NCI-H187 treated with DMSO at 0.1 percent for 48 hours (cell line): ENCODE data around the gene LRR1.
"Not testable (repeated sequence)": the region's sequence is repeated elsewhere in the genome, so short reads cannot be mapped to it uniquely, and the experiment has no call there.

ENCODE experiments used
- DNase-seq: peaks from one replicate; lab custom pipeline; 2025; lab: John Stamatoyannopoulos, UW

Gene LRR1, protein sequence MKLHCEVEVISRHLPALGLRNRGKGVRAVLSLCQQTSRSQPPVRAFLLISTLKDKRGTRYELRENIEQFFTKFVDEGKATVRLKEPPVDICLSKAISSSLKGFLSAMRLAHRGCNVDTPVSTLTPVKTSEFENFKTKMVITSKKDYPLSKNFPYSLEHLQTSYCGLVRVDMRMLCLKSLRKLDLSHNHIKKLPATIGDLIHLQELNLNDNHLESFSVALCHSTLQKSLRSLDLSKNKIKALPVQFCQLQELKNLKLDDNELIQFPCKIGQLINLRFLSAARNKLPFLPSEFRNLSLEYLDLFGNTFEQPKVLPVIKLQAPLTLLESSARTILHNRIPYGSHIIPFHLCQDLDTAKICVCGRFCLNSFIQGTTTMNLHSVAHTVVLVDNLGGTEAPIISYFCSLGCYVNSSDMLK

DNA sequence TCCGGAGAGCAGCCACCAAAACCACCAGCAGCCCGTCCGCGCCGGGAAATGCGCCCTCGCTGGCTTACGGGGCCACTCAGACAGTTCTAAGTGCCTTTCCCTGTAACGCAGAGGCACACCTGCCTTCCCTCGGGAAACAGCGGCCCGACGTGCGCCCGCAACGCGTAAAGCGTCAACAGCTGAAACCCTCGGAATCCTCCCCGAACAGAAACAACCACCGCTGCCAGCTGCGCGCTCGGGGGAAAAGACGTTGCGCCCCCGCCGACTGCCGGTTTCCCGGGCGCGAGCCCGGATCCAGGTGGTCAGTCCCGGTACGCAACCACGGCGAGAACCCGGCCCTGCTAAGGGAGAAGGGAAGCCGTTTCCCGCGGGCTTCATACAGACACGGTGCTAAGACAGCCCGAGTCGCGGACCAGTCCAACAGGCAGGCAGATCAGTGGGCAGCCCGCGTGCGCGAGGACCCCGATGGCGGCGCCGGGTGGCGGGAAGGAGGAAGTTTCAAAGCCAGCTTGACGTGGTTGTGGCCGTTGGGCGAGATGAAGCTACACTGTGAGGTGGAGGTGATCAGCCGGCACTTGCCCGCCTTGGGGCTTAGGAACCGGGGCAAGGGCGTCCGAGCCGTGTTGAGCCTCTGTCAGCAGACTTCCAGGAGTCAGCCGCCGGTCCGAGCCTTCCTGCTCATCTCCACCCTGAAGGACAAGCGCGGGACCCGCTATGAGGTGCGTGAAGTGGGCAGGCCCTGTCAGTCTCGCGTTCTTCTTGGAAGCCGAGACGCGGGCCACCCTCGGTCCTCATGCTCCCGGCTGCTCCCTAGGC is at the start of gene LRR1:
Gene LRR1, plus strand, starts transcription at position 456 of the 816 bp plus-strand sequence. Its CDS starts 81 bp downstream, at position 537.
- DNase-seq: peak; percentile 64

DNA sequence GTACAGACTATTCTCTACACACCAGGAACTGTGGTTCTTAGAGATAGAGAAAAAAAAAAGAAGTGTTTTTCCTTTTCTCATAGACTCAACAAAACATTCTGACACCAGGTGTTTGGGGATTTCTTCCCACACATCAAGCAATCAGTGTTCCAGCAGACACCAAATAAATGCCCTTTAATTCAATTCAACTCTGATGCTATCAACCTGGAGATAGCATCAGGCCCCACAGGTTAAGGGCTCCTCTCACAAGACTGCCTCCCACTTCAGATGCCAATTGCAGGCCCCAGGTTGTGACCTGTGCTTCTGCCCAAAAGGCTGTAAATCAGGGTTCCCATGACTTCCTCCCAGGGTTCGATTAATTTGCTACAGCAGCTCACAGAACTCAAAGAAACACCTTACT is 49.3 kb upstream of the LRR1 start:
- no peak for DNase-seq

DNA sequence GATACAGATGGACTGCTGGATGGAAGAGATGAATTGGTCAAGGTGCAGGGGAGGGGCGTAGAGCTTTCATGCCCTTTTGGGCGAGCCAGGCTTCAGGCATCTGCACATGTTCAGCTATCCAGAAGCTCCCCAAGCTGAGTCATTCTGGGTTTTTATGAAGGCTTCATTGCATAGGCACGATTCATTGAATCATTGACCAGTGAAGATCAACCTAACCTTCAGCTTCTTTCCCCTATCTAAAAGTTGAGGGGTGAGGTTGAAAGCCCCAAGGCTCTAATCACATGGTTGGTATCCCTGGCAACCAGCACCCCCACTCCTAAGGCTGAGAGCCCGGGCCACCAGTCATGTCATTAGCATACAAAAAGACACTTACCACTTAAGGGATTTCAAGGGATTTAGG is 48.9 kb upstream of the LRR1 start:
- no peak for DNase-seq

DNA sequence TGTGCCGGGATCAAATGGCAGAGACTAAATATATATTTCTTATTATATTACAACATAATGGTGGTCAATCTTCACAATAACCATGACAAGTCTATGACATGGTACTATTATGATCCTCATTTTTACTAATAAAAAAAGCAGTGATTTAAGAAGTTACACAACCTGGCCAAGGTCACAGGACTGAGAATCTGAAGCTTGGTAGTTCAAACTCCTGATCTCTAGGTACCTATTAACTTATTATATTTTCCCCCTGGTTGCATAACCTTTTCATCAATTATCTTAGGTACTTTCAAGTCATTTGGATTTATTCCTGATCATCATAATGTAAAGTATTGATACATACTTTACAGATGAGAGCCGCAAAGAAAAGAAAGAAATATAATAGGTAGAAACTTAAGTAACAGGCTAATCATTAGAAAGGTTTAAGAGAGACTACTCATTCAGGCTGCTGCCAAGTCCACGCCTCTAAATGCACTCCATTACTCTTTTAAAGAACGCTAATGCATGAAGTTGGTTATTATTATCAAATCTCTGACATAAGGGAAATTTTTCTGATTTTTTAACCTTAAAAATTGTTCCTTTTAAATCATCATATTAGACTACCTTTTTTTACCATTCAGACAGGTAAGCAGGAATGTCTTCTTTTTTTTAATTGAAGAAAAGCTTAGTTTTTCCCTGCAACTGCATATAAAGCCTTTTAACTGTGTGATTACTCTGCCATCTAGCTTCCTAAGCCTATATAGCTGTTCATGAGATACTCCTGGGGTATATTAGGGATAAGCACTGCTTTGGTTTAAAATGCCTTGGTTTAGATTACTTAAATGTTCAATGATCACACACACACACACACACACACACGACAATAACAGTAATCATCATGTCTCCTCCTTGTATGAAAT is 48.2 kb upstream of the LRR1 start:
- DNase-seq: no peak

DNA sequence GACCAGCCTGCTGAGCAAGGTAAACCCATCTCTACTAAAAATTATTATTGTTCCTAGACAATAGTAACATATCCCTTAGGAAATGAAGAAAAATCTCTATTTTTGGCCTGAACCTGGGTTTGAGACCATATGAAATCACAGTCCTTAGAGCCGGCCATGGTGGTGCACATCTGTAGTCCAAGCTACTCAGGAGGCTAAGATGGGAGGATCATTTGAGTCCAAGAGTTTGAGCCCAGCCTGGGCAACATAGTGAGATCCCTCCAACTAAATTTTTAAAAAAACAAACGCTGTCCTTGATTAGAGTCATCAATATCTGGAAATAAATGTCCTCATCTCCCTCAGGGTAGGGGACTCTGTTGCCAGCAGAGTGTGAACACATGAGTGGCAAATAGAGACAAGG is 47.2 kb upstream of the LRR1 start:
- DNase-seq: no peak

DNA sequence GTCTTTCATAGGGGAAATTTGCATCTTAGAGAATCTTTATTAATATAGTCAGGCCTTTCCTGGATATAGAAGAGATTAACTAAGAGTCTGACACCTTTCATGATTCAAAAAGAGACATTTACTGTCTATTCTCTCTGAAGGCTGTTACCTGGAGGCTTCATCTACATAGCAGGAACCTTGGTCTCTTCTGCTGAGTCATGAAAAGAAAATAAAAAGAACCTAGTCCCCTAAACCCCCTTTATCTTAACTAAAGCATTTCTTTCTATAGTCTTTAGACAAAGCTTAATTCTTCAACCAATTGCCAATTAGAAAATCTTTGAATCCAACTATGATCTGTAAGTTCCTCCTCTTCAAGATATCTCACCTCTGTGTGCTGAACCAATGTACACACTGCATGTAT is 45.6 kb upstream of the LRR1 start:
- DNase-seq: no peak

DNA sequence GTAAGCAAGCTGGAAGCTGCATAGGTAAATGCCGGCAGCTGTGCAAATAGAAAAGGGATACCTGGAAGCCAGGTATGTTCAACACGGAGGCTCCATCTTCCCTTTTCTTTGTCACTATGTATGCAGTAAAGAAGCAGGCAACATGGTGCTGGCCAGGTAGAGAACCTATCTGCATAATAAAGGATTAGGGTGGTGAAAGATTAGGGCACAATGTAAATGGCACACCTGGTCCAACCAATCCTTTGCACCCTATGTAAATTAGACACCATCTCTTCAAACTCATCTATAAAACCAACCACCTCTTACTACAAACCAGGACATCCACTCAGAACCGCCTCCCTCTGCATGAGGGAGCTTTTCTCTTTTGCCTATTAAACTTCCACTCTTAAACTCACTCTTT is 44.8 kb upstream of the LRR1 start:
- DNase-seq: peak; percentile 71

DNA sequence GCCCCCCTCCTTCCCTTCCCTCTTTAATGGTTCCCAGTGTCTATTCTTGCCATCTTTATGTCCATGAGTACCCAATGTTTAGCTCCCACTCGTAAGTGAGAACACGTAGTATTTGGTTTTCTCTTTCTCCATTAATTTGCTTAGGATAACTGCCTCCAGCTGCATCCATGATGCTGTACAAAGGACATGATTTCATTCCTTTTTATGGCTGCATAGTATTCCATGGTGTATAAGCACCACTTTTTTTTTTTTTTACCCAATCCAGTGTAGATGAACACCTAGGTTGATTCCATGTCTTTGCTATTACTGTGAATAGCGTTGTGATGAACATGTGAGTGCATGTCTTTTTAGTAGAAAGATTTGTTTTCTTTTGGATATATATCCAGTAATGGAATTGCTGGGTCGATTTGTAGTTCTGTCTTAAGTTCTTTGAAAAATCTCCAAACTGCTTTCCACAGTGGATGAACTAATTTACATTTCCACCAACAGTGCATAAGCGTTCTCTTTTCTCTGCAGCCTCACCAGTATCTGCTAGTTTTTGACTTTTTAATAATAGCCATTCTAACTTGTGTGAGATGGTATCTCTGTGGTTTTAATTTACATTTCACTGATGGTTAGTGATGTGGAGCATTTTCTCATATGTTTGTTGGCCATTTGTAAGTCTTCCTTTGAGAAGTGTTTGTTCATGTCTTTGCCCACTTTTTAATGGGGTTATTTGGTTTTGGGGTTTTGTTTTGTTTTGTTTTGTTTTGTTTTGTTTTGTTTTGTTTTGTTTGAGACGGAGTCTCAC is 38.6 kb upstream of the LRR1 start:
- no peak for DNase-seq

DNA sequence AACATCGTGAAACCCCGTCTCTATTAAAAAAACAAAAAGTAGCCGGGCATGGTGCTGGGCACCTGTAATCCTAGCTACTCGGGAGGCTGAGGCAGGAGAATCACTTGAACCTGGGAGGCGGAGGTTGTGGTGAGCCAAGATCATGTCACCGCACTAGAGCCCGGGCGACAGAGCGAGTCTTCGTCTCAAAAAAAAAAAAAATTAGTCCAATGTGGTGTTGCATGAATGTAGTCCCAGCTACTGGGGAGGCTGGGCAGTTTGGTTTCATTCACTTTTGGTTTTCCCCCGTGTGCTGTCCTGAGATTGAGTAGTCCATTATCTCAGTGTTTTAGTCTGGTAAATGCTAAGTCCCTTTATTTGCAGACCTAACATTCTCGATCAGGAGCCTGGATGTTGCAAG is 32.0 kb upstream of the LRR1 start:
- no peak for DNase-seq

DNA sequence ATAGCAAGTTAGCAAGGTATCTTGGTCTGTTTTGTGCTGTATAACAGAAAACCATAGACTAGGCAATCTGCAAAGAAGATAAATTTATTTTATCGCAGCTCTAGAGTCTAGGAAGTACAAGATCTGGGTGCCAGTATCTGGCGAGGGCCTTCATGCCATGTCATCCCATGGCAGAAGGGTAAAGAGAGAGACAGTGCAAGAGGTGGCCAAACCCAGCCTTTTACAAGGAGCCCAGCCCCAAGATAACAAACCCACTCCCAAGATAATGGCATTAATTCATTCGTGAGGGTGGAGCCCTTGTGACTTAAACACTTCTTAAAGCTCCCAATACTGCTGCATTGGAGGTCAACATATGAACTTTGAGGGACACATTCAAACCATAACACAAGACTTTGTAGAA is 29.5 kb upstream of the LRR1 start:
- no peak for DNase-seq

DNA sequence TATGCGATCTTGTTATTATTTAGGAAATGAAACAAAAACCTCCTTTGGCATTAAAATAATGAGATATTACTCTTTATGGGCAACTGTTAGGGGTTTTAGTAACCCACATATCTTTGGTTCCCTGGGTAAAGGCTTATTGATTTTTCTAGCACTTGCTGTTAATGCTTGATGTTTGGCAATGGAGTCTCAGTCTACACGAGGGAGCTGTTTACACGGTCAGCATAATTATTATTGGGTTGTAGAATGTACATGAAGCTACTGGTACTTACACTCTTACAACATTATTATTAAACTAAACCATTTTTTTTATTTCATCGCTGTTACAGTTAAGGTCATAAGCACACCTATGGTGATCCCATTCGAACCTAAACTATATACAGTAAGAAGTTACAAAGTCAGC is 24.7 kb upstream of the LRR1 start:
- DNase-seq: no peak

DNA sequence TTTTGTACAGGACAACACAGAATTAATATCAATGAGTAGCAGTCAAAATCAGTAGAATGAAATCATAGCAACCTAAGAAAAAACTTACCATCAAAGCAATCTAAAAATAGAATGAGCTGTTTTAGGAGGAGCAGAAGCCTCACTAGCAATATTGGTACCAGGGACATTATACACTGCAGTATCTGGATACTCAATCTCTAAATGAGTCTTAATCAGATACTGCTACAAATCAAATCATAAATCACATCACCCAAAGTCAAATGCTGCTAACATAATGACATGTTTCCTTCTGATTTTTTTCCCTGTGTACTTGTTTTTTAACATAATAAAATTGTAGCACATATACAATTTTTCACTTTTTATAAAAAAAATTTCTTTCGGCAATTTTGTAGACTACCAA is 20.6 kb upstream of the LRR1 start:
- no peak for DNase-seq

DNA sequence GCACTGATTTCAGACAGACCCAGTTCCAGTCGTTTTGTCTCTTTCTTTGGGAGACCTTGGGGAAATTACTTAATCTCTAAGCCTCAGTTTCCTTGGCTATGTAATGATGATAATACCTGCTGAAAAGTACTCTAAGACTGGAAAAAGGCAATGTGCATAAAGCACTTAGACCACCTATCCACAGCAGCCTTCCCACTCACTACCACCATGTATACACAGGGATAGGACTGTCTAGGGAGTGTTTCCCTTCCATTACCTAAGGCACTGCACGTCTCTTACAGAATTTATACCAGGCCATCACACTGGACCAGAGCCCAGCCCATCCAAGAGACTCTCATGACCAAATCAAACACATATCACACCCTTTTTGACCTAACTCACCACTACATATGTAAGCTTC is 18.9 kb upstream of the LRR1 start:
- DNase-seq: no peak

DNA sequence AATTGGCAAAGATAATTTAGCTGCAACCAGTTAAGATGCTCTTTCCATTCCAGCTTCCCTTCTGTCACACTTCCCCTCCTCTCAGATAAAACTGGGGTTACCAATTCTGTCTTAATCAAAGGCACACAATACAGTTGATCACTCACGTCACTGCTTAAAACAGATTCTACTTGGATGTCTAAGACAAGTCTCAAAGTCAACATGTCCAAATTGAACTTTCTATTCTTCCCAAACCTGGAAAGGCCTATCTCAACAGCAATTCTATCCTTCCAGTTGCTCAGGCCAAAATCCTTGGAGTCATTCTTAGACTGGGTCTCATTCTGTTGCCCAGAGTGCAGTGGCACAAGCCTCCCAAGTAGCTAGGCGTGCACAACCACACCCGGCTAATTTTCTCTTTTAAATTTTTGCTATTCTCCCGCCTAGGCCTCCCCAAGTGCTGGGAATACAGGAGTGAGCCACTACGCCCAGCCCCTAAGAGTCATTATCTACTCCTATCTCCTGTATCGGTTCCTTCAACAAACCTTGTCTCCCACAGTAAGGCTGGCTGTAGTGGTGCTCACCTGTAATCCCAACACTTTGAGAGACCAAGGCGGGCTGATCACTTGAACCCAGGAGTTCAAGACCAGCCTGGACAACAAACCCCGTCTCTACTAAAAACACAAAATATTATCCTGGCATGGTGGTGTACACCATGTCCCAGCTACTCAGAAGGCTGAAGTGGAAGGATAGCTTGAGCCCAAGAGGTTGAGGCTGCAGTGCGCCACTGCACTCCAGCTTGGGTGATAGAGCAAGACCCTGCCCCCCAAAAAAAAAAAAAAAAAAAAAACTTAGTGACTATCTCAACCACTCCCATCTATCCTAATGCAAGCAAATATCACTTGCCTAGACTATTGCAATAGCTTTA is 17.3 kb upstream of the LRR1 start:
- DNase-seq: no peak

DNA sequence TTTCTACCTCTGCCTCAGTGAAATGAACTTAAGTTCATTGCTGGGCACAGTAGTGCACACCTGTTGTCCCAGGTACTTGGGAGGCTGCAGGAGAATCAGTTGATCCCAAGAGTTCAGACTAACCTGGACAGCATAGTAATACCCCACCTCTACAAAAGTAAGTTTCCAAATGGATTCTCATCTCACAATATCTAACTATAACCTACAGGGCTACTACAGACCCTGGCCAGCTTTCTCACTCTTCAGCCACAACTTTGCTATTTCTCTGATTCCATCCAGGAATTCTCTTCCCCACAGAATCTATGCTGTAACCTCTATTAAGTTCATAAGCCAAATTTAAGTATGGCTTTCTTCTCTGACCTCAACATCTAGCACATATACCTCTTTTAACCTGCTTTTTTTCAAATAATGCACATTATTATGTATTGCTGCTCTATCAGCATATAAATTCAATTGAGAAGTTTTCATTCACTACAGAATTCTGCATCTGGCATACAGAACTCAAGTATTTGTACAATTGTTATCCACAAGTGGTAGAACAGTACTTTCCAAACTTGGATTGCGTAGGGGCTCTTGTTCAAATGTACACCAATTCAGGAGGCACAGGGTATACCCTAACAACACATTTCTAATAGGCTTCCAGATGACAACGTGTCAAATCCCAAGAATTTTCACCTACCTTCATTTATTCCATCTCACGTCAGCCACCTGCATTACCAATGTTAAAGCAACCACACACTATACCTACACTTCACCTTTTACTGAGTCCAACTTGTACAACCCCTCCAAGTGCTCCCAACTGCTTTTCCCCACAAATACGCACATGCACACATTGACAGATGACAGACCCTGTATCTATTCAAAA is 16.4 kb upstream of the LRR1 start:
- no peak for DNase-seq

DNA sequence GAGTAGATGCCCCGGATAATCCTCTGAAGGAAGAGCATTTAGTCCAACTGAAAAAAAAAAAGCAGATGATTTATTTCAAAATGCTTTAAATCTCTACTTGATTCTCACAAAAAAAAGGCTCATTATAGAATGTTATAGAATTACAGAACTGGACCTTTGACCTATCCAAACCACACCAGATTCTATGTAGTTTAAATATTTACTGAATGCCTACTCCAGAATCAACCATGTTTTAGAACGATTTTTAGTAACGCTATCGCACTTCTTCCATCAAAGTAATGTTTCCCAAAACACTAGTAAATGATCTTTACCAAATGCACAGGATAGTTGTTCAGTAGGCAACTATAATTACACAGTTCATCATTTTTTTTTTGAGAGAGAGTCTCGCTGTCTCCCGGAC is 15.1 kb upstream of the LRR1 start:
- DNase-seq: no peak

DNA sequence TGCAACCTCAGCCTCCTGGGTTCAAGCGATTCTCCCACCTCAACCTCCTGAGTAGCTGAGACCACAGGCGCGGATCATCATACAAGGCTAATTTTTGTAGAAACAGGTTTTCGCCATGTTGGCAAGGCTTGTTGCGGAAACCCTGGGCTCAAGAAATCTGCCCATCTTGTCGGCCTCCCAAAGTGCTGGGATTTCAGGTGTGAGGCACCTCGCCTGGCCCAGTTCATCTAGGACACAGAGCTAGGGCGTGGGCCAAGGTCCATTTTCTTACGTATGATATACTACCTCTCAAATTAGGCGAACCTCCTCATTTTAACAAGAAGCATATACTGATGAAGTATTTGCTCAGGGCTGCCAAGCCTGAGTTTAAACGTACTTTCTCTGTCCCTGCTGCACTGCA is 14.7 kb upstream of the LRR1 start:
- DNase-seq: no peak

DNA sequence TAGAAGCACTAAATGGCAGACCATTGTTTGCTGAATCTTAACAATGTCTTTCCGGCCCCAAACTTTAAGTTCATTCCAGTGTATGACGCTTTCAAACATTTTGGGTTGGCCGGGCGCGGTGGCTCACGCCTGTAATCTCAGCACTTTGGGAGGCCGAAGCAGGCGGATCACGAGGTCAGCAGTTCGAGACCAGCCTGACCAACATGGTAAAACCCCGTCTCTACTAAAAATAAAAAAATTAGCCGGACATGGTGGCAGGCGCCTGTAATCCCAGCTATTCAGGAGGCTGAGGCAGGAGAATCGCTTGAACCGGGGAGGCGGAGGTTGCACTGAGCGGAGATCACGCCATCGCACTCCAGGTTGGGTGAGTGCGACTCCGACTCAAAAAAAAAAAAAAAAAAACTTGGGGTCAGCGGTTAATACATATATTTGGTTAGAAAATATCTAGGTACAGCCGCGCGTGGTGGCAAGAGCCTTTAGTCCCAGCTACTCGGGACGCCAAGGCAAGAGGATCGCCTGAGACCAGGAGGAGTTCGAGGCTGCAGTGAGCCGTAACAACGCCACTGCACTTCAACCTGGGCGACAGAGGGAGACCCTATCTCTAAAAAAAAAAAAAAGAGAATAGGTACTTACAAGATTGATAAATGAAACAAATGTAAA is 13.6 kb upstream of the LRR1 start:
- not testable (repeated sequence) for DNase-seq
